Measurements from ENCODE around the gene APLP1.
"Not testable (repeated sequence)": the region's sequence is repeated elsewhere in the genome, so short reads cannot be mapped to it uniquely, and the experiment has no call there.

Gene APLP1

DNA sequence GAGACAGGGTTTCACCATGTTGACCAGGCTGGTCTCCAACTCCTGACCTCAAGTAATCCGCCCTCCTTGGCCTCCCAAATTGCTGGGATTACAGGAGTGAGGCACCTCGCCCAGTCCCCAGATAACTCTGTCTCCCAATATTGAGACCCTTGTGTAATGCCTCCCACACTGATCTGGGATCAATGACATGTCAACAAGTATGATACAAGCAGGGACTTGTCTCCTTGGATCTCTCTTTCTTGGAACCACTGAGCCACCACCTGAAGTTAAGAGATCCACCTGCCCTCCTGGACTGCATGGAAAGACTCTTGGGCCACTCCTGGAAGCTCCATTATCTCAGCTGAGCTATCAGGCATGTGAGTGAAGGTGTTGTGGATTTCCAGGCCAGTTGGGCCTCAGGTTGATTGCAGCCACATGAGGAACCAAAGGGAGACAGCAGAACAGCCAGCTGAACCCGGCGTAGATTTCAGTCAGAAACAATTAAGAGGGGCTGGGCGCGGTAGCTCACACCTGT lies 16.9 kb downstream of the APLP1 start:
- no peak for DNase-seq

DNA sequence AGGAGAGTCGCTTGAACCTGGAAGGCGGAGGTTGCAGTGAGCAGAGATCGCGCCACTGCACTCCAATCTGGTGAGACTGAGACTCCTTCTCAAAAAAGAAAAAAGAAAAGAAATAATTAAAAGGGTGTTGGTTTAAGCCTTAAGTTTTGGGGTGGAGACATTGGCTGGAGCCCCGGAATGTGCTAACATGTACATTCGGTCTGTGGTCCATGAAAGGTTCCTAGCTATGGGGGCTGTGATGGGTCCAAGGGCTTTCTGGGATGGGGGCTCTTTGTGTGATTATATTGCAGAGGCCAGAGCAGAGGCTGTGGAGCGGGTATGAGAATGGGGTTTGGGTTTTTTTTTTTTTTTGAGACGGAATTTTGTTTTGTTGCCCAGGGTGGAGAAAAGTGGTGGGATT lies 17.5 kb downstream of the APLP1 start:
- DNase-seq, result no peak

DNA sequence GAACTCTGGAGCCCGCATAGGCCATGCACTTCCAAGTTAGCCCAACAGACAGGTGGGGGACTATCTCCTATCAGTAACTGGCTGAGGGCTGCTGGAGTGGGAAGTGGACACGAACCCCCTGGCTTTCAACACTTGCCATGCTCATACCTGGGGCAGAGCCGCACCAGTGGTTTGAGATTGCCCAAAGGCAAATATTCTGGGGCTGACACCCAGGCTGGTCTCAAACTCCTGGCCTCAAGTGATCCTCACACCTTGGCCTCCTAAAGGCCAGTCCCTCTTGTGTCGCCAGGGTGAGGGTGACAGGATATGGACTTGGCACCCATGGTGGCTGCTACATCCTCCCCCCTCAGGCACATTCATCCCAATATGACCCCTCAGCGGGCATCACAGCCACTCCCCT lies 18.8 kb downstream of the APLP1 start:
- no peak for DNase-seq

DNA sequence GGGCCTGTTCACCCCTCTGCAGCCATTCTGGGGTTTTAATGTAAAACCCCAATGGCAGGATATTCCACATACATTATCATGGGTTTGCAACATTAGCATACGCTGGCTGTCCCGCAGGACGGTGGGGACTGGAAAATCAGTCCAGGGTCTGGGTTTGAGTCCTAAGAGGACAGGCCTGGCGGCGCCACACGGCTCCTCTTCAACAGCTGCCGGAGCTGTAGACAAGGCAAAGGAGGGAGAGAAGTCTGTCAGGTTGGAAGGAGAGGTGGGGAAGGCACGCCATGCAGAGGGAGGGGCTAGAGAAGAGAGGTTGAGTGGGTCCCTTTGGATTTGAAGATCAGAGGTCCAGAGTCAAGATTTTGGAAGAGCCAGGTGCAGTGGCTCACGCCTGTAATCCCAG lies 20.0 kb downstream of the APLP1 start:
- no peak for DNase-seq

DNA sequence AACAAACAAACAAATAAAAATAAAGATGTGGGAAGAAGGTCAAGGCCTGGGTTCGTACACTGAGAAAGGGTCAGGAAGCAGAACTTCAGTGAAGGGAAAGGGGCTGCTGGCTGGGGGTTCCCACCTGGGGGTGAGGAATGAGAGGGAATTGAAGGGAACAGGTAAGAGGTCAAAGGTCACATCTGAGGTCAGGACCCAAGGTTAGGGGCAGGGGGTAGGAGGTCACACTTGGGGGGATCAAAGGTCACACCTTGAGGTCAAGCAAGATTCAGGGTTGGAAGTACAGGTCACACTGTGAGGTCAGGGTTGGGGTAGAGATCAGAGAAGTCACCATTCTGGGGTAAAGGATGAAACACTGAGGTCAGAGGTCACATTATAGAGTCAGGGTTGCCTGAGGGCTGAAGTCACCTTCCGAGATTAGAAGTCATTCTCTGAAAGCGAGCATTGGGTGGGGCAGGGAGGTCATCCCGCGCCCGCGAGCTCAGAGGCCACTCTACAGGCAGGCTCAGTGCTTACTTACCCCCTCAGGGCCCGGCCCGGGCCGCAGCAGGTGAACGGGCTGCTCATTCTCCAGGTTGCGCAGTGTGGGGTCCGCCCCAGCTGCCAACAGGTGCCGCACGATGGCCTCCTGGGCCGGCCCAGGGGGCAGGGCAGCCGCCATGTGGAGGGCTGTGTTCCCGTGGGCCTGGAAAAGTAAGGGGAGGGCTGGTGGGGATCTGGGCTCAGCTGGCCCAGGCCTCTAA lies 21.2 kb downstream of the APLP1 start:
- DNase-seq, result no peak

DNA sequence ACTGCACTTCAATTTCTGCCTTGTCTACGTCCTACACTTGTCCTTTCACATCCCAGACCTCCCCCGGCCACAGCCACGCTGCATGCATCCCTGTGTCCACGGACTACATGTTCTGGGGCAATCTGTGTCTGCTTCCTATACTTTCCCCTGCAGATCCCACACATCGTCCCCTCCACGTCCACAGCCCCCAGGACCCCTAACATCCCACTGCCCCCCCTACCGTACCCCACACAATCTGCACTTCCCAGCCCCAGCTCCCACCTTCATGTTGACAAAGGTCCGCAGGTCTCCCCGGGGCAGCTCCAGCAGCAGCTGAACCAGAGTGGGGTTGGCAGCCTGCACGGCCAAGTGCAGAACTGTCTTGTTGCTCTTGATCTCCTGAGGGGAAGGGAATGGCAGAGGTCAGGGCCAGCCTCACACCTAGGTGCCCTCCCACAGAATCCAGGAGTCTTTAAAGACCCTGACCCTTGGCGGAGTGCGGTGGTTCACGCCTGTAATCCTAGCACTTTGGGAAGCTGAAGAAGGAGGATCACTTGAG lies 21.8 kb downstream of the APLP1 start:
- no peak for DNase-seq

DNA sequence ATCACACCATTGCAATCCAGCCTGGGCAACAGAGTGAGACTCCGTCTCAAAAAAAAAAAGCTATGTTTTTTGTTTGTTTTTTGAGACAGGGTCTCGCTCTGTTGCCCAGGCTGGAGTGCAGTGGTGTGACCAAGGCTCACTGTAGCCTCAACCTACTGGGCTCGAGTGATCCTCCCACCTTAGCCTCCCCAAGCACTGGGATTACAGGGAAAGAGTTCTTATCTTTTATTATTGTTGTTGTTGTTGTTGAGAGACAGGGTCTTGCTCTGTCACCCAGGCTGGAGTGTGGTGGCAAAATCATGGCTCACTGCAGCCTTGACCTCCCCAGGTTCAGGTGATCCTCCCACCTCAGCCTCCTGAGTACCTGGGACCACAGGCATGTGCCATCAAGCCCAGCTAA lies 23.4 kb downstream of the APLP1 start:
- not testable (repeated sequence) for DNase-seq

DNA sequence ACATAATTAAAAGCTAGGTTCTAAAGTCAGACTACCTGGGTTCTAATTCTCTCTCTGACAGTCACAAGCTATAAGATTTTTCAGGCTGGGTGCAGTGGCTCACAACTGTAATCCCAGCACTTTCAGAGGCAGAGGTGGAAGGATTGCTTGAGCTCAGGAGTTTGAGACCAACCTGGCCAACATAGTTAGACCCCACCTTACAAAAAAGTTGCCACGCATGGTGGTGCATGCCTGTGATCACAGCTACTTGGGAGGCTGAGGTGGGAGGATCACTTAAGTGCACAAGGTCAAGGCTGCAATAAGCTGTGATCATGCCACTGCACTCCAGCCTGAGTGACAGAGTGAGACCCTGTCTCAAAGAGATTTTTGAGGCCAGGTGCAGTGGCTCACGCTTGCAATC lies 26.0 kb downstream of the APLP1 start:
- DNase-seq, result no peak

DNA sequence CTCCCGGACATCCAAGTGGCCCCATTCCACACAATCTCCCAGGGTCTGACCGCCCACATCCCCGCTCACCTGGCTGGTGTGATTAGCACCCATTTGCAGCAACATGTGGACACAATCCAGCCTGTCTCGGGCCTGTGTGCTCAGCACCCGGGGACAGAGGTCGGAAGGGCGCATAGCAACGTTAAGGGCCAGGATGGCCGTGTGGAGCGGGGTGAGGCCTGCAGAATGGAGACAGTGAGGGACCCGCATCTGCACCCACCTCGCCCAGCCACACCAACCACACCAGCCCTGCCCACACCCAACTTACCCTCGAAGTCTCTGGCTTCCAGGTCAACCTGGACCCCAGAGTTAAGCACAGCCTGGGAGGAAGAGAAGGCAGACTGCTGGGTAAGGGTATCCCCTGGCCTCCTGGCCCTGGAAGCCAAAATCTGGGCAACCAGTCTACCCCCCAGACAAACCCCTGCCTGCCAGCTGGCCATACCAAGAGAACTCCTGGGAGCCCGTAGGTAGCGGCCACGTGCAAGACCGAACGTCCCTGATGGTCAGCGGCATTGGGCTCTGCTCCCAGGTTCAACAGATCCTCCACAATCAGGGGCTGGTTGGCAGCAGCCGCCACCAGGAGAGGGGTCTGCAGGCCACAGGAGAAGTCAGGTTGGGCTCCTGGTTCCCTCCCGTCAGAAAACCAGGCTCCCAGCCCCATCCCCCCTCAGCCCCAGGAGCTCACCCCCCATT lies 27.7 kb downstream of the APLP1 start:
- DNase-seq, result no peak

DNA sequence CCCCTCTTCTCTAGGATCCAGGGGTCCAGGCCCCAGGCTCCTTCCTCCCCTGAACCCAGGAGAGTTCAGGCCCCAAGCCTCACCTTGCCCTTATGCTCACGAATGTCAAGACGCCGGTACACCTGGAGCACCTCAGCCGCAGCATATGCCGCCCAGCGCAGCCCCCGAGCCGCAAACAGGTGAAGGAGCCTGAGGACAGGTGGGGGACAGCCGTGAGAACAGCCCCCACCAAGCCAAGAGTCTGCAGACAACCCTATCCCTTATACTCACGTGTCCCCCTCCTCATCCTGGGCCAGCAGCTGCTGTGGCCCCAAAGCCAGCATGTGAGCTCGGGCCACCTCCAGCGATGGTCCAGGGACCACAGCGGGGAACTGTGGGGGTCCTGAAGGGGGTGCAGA lies 28.3 kb downstream of the APLP1 start:
- no peak for DNase-seq

DNA sequence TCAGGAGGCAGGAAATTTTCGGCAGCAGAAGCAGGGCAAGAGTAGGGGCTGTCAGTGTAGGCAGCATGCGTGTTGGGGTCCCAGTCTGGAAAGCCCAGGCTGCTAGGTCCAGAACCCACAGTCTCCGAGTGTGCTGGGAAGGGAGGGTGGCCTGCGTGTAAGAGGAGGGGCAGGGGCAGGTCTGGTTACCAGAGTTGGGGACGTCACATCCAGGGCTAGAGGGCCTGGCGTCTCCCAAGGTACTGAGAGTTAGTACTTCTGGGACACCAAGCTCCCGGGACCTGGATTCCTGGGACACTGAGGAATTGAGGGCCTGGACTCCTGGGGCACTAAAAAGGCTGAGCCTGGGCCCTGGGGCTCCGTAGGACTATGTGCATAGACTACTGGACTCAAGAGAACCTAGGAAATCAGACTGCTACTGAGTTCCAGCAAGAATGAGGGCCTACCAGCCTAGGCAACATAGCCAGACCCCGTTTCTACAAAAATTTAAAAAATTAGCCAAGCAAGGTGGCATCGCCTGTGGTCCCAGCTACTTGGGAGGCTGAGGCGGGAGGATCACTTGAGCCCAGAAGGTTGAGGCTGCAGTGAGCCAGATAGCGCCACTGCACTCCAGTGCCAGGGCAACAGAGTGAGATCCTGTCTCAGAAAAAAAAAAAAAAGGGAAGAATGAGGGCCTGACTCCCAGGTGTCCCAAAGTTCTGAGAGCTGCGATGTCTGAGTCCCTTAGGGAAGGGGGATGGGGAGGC lies 29.5 kb downstream of the APLP1 start:
- DNase-seq, result no peak

DNA sequence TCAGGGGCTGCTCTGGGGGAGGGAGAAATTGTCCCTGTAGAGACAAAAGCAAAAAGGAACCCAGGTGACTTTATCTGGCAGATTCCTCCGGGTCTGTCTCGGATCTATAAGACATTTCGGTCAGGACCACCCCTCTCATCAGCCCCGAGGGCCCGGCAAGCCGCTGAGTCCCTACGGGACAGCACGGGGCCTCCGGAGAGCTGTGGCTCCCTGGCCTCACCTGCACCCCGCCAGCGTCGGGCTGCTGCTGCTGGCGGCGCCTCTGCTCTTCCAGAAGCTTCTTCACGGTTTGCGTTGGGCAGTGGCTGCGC lies 30.1 kb downstream of the APLP1 start:
- DNase-seq, result no peak

DNA sequence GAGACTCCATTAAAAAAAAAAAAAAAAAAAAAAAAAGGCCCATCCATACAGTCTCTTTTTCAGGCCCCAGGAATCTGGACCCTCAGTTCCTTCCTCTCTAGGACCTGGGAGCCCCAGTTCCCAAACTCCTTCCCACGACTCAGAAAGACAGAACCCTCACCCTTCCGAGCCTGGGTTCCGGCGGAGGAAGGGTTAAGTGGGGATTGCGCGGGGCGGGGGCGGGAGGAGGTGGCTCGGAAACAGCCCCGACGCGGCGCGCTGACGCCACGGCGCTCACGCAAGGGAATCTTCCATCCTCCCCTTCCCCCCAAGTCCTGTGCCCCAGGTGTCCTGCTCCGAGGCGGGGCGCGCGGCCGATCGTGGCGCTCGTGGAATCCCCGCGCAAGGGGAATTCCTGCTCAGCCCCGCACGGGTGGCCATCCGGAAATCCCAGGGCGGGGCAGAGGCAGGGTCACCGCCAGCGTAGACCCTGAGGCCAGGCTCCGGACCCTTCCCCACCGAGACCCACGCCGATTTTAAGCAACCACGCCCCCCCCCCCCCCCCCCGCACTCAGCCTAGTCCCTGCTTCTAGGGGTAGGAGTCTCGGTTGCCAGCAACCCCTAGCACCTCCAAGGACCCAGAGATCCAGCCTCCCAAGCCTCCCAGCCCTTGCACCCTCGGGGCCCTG lies 31.3 kb downstream of the APLP1 start:
- DNase-seq, result no peak

DNA sequence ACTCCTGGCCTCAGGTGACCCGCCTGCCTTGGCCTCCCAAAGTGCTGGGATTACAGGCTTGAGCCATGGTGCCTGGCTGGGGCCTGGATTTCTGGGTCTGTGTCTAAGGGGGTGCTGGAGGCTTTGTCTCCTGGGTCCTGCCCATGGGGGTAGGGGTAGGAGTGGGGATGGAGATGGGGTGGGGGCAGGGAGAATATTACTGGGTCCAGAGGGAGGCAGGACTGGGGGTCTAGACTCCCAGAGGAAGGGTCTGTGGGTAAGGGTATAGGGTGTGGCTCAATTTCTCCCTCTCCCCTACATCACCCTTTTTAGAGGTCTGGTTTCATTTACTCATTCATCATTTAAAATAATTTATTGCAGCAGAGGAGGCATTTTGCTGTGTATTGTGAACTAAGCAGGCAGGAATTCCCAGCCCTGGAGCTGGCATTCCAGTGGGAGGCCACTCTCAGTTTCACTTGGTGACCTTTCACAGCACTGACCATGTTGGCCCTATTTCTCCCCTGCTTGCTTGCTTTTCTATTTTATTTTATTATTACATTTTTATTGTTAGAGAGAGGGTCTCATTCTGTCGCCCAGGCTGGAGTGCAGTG lies 32.8 kb downstream of the APLP1 start:
- no peak for DNase-seq

DNA sequence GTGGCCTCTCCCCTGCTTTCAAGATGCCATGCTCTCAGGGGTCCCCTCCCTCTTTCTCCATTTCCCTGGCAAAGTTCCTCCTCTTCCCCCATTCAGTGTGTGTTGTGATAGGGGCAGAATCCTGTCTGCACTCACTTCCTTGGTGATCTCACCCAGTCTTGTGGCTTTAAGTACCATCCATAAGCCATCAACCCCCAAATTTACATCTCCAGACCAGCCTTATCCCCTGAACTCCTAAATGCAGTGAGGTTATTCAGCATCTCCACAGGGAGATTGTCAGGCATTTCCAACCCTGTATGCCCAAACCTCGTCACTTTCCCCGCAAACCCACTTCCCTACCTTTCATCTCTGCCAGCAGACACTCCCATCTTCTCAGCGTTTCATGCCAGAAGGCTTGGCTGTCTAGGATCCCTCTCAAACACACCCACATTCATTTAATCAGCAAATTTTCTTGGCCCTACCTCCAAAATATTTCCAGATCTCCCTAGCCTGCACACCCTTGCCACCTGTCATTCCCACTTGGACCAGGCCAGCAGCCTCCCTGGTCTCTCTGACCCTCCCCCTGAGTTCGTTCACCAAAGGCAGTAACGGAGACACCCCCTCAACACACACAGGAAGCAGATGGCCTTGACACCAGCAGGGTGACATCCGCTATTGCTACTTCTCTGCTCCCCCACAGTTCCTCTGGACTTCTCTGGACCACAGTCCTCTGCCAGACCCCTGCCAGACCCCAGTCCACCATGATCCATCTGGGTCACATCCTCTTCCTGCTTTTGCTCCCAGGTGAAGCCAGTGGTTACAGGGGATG lies 33.7 kb downstream of the APLP1 start, which contains the start of gene HCST:
HCST (plus strand) TSS at position 676 of the 808 bp plus-strand sequence; CDS start at position 741, 65 bp downstream.
- DNase-seq, result no peak

DNA sequence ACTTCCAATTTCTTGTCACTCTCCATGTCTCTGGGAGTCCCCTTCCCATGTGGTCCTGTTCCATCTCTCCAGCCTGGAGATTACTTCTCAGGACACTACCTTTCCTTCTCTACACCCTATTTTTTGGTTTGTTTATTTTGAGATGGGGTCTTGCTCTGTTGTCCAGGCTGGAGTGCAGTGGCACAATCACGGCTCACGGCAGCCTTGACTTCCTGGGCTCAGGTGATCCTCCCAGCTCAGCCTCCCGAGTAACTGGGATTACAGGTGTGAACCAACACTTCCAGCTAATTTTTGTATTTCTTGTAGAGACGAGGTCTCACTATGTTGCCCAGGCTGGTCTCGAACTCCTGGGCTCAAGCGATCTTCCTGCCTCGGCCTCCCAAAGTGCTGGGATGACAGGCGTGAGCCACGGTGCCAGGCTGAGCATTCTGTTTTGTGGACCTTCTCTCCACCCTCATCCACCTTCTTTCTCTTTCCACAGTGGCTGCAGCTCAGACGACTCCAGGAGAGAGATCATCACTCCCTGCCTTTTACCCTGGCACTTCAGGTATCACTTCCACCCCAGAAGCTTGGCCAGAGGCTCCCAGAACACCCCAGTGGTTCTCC lies 34.6 kb downstream of the APLP1 start:
- no peak for DNase-seq

DNA sequence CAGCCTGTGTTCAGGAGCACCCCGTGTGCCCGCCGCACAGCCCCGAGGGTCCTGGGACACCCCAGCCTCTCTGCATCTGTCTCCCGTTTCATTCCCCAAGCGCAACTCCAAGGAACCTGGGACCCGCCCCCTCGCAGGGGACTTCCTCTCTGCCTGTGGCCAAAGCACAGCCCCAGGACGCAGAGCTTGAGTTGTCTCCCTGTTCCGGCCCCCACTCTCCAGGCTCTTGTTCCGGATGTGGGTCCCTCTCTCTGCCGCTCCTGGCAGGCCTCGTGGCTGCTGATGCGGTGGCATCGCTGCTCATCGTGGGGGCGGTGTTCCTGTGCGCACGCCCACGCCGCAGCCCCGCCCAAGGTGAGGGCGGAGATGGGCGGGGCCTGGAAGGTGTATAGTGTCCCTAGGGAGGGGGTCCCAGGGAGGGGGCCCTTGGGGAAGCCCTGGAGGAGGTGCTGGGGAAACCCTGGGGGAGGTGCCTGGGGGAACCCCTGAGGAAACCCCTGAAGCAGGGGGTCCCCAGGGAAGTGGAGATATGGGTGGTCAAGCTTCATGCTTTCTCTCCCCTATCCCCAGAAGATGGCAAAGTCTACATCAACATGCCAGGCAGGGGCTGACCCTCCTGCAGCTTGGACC lies 35.3 kb downstream of the APLP1 start:
- no peak for DNase-seq

DNA sequence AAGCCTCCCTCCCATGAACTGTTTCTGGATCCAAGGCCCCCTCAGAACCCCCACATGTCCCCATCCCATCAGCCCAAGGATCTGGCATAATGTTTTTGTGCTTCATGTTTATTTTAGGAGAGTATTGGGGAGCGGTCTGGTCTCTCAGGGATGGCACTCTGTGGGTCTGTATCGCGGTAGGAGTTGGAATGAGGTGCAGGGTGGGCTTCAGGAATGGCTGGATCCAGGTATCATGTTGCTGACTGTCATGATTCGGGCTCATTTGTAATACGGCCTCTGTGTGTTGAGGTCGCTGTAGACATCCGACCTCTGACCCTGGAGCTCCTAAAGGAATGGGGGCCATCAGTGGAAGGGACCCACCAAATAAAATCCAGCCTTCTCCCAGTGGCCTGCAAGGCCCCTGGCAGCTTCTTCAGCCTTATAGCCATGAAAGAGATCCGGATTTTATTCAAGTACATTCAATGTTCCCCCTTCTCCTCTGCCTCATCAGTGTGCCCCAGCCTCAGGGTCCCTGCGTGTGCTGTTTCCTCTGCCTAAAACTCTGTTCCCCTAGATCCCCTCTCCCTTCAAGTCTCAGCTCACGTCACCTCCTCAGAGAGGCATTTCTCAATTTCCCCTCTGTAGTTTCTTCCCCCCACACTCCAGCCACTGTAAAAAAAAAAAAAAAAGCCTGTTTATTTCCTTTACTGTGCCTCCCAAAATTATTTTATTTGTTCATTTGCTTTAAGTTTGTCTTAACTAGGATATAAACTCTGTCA lies 36.1 kb downstream of the APLP1 start:
- no peak for DNase-seq

DNA sequence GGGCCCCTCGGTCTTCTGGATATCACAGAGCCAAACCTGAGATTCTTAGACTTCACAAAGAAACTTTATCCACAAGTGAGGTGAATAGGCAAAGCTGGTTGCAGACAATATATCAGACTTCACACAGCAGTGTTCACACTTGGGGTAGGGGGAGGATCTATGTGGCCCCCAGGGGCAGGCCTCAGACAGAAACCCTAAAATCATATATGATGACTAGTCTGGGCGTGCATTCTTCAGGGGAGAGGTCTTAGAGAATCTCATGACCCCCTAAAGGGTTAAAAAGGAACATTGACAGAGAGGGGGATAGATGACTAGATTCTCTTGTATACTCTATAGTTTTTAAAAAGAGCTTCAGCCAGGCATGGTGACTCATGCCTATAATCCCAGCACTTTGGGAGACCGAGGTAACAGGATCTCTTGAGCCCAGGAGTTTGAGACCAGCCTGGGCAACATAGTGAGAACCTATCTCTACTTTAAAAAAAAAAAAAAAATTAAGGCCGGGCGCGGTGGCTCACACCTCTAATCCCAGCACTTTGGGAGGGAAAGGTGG lies 36.9 kb downstream of the APLP1 start:
- no peak for DNase-seq

DNA sequence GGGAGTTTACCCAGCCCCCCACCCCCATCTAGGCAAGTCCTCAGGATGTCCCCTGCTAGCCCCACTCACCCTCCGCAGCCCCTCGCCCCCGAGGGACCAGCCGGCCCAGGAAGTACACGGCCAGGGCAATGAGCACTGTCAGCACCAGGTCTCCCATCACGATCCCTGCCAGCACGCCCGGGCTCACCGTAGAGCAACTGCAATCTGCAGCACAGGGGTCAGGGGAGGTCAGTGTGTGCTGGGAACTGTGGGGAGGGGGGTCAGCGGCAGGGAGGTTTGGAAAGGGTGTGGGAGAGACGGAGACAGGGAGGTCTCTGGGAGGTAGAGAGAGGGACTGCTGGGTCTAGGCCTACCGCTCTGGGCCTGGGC lies 39.0 kb downstream of the APLP1 start:
- no peak for DNase-seq

Data from cortex of kidney (tissue), 1 donor.